22Rv1 (cell line): ENCODE data around the gene CERS3.
A peak's percentile ranks its signal among the peaks of the same experiment; 100 is the strongest.

ENCODE experiments used
- H3K27ac ChIP-seq: fragments of 450-650 bp; 2 replicates; pipeline ENCODE4 v1.5.1; 2017
- CTCF ChIP-seq: fragments of 450-650 bp; IDR thresholded peaks from 2 replicates; pipeline ENCODE4 v1.5.1; 2017; ENCODE audit warnings: mild to moderate bottlenecking
- ZFX ChIP-seq: fragments of 450-650 bp; IDR thresholded peaks from 2 replicates; pipeline ENCODE4 v1.6.1; 2017; ENCODE audit warnings: antibody characterized with exemption, borderline replicate concordance

The CERS3 gene

DNA sequence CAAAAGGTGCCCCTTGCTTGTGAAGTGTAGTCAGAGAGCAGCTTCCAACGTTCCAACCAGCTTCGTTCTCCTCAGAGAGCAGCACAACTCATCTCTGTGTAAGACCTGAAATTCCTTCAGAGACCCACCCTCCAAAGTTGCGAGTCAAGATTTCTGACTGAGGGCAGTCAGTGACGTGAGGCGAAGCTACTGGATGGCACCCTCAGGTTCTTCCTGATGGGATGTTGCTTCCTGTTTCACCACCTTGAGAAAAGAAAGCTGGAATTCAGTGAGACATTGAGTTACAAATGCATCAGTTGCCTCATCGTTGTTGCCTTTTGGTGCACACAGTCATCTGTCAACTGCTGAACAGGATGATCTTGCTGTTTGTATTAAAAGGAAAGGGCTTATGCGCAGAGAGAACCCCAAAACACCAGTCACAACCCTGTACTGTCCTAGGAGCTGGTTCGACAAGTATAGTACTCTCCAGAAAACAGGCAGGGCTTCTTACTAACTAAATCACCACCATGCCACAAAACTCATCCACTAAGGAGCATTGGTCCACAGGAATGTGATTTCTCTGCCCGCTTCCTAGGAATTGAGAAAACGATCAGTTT lies at the start of gene CERS3:
Gene CERS3 (minus strand): TSS at position 118 of the 596 bp plus-strand sequence. CDS start 27,101 bp downstream, outside the sequence.
- H3K27ac ChIP-seq = no peak within 1 kb of the TSS
- TF ChIP-seq ZFX = no peak
- TF ChIP-seq CTCF = no peak

- H3K27ac ChIP-seq = no peak overlapping the region
- TF ChIP-seq ZFX = no peak
- TF ChIP-seq CTCF = no peak
These were observed 44.8 kb upstream of the CERS3 start for GRCh38 chr15:100573526-100573925.

GRCh38 chr15:100572362-100572983 lies 43.7 kb upstream of the CERS3 start:
- no peak overlapping the region for H3K27ac ChIP-seq
- TF ChIP-seq ZFX (no peak), CTCF (peak; percentile 66)

DNA sequence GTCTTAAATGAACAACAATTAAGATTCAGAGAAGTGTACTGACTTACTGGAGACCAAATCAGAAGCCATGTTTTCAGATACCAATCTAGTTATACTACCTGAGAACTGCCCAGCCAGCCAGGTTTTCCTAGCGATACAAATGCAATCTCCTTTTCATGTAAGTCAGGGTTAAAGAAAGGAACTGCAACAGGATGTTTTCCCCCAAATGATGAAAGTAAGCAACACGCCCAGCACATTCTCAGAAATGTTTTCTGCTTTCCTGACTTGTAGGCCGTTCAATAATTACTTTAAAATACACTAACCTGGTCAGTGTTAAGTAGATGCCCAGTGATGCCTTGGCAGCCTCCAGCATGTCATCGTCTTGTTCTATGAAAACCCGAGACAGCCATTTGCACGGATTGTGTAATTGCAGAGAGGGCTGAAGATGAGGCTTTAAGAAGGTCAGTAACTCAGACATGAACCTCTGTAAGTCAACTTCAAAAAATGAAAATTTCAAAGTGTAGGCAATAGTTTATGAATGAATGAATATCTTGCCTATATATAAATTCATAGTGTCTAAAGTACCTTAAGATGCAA lies 42.9 kb upstream of the CERS3 start:
- no peak for TF ChIP-seq ZFX
- no peak for TF ChIP-seq CTCF
- no peak overlapping the region for H3K27ac ChIP-seq

DNA sequence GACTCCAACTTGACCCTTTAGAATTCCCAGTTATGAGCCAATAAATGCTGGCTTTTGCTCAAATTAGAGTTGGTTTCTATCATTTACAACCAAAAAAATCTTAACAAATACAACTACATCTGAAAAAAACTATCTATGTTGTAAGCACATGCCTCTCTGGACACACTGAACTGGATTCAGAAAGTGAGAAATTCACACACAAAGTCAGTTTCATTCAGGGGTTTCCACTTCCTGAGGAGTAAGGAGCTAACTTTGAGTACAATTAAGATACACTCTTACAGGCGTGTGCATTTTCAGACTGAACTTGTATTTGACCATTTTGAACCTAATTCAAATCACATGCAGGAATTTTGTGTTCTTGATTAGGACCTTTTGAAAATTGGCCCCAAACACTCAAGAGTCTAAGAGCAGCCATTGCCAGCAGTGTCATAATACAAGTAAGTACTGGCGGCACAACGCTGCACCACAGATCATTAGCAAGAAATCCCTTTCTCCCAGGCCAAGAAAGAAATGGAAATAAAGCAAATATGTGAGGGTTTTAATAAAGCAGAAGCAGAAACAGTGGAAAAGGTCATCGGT lies 42.1 kb upstream of the CERS3 start:
- TF ChIP-seq ZFX = no peak
- no peak for TF ChIP-seq CTCF
- H3K27ac ChIP-seq = no peak overlapping the region

GRCh38 chr15:100570275-100570674 lies 41.5 kb upstream of the CERS3 start:
- H3K27ac ChIP-seq = no peak overlapping the region
- no peak for TF ChIP-seq ZFX
- TF ChIP-seq CTCF = no peak

- H3K27ac ChIP-seq = no peak overlapping the region
- TF ChIP-seq ZFX (no peak), CTCF (no peak)
These were observed 40.6 kb upstream of the CERS3 start for GRCh38 chr15:100569391-100569790.
